HEK293T (cell line): ENCODE data around the gene CST9L.

ENCODE experiments used
- CTCF ChIA-PET: fragments of 350-600 bp; formaldehyde crosslinking; extraction: SDS; loops from one replicate; lab custom pipeline; 2021; ENCODE audit warnings: antibody characterized with exemption, inconsistent platforms; lab: Yijun Ruan, JAX
- POLR2A ChIA-PET: fragments of 350-600 bp; formaldehyde crosslinking; extraction: SDS; loops from one replicate; lab custom pipeline; 2020; ENCODE audit warnings: antibody characterized with exemption, inconsistent platforms; lab: Yijun Ruan, JAX
- DNase-seq: peaks from one replicate; pipeline ENCODE4 v3.0.0; 2012; ENCODE audit warnings: mixed read lengths; ENCODE audit errors: extremely low spot score
- ARNT ChIP-seq: fragments of 450-650 bp; IDR thresholded peaks from 2 replicates; pipeline ENCODE4 v1.6.1; 2017; ENCODE audit warnings: mild to moderate bottlenecking
- BHLHE40 ChIP-seq: fragments of 450-650 bp; IDR thresholded peaks from 2 replicates; pipeline ENCODE4 v1.6.1; 2016; ENCODE audit warnings: mild to moderate bottlenecking, moderate library complexity, borderline replicate concordance
- CTBP1 ChIP-seq: fragments of 450-650 bp; IDR thresholded peaks from 2 replicates; pipeline ENCODE4 v1.6.1; 2016; ENCODE audit warnings: borderline replicate concordance
- ELF4 ChIP-seq: fragments of 450-650 bp; IDR thresholded peaks from 2 replicates; pipeline ENCODE4 v1.6.1; 2017; ENCODE audit warnings: antibody characterized with exemption
- FOXA1 ChIP-seq: fragments of 450-650 bp; IDR thresholded peaks from 2 replicates; pipeline ENCODE4 v1.6.1; 2016; ENCODE audit warnings: mild to moderate bottlenecking
- FOXK2 ChIP-seq: fragments of 450-650 bp; IDR thresholded peaks from 2 replicates; pipeline ENCODE4 v1.6.1; 2016; ENCODE audit warnings: mild to moderate bottlenecking
- FOXM1 ChIP-seq: fragments of 450-650 bp; IDR thresholded peaks from 2 replicates; pipeline ENCODE4 v1.6.1; 2017; ENCODE audit warnings: mild to moderate bottlenecking, borderline replicate concordance
- HDGF ChIP-seq: fragments of 450-650 bp; IDR thresholded peaks from 2 replicates; pipeline ENCODE4 v1.6.1; 2017; ENCODE audit warnings: antibody characterized with exemption, borderline replicate concordance
- L3MBTL2 ChIP-seq: fragments of 450-650 bp; conservative IDR thresholded peaks from 2 replicates; pipeline ENCODE4 v1.6.1; 2016; ENCODE audit warnings: mild to moderate bottlenecking
- LEF1 ChIP-seq: fragments of 450-650 bp; IDR thresholded peaks from 2 replicates; pipeline ENCODE4 v1.6.1; 2017; ENCODE audit warnings: mild to moderate bottlenecking, borderline replicate concordance
- NFRKB ChIP-seq: fragments of 450-650 bp; IDR thresholded peaks from 2 replicates; pipeline ENCODE4 v1.6.1; 2016; ENCODE audit warnings: mild to moderate bottlenecking, moderate library complexity
- PKNOX1 ChIP-seq: fragments of 450-650 bp; IDR thresholded peaks from 2 replicates; pipeline ENCODE4 v1.6.1; 2016
- SP1 ChIP-seq: fragments of 450-650 bp; IDR thresholded peaks from 2 replicates; pipeline ENCODE4 v1.6.1; 2017
- SUZ12 ChIP-seq: fragments of 450-650 bp; IDR thresholded peaks from 2 replicates; pipeline ENCODE4 v1.6.1; 2016; ENCODE audit warnings: mild to moderate bottlenecking
- TARDBP ChIP-seq: fragments of 450-650 bp; IDR thresholded peaks from 2 replicates; pipeline ENCODE4 v1.6.1; 2016
- ZNF384 ChIP-seq: fragments of 450-650 bp; IDR thresholded peaks from 2 replicates; pipeline ENCODE4 v1.6.1; 2016

Gene CST9L

GRCh38 chr20:23554401-23554800 lies 13.9 kb downstream of the CST9L start:
- POLR2A ChIA-PET, result no interaction called here
- TF ChIP-seq L3MBTL2 (no peak), SUZ12 (no peak), ARNT (no peak), HDGF (no peak)
- DNase-seq, result no peak
- CTCF ChIA-PET, result no interaction called here

- ChIA-PET POLR2A (no interaction called here), CTCF (no interaction called here)
- DNase-seq, result no peak
- TF ChIP-seq NFRKB (no peak), HDGF (no peak), LEF1 (no peak), TARDBP (no peak), CTBP1 (no peak), FOXA1 (no peak), L3MBTL2 (no peak), SP1 (no peak), ZNF384 (no peak), SUZ12 (no peak)
Observed at GRCh38 chr20:23551786-23552185, 16.5 kb downstream of the CST9L start.

GRCh38 chr20:23551383-23551782 lies 16.9 kb downstream of the CST9L start:
- DNase-seq, result no peak
- POLR2A ChIA-PET, result no interaction called here
- CTCF ChIA-PET, result no interaction called here
- TF ChIP-seq SP1 (no peak), TARDBP (no peak), ZNF384 (no peak), PKNOX1 (no peak), NFRKB (no peak), CTBP1 (no peak), FOXK2 (no peak), LEF1 (no peak), ELF4 (no peak), SUZ12 (no peak), BHLHE40 (no peak), FOXM1 (no peak), HDGF (no peak), L3MBTL2 (no peak)

- no peak for DNase-seq
- no peak for TF ChIP-seq ZNF384
- no peak for TF ChIP-seq NFRKB
- TF ChIP-seq LEF1, result no peak
- no peak for TF ChIP-seq BHLHE40
- POLR2A ChIA-PET, result no interaction called here
- CTCF ChIA-PET, result no interaction called here
Observed at GRCh38 chr20:23550227-23550626, 18.1 kb downstream of the CST9L start.

GRCh38 chr20:23548408-23548807 lies 19.9 kb downstream of the CST9L start:
- CTCF ChIA-PET, result no interaction called here

GRCh38 chr20:23547613-23548012 lies 20.7 kb downstream of the CST9L start:
- no peak for DNase-seq
- ChIA-PET CTCF (no interaction called here), POLR2A (no interaction called here)
- no peak for TF ChIP-seq PKNOX1
- TF ChIP-seq FOXA1, result no peak
- no peak for TF ChIP-seq FOXK2
- TF ChIP-seq SP1, result no peak
- TF ChIP-seq FOXM1, result no peak
- TF ChIP-seq HDGF, result no peak

More at GRCh38 chr20:23548408-23548807, 19.9 kb downstream of the CST9L start:
- POLR2A ChIA-PET, result no interaction called here
- TF ChIP-seq FOXM1, result no peak
- TF ChIP-seq ZNF384, result no peak
- no peak for TF ChIP-seq BHLHE40
- TF ChIP-seq FOXA1, result no peak
- TF ChIP-seq NFRKB, result no peak
- TF ChIP-seq CTBP1, result no peak
- no peak for TF ChIP-seq L3MBTL2
- no peak for DNase-seq

GRCh38 chr20:23546435-23547144 lies 21.7 kb downstream of the CST9L start:
- POLR2A ChIA-PET, result no interaction called here
- TF ChIP-seq SUZ12, result no peak
- no peak for TF ChIP-seq FOXM1
- TF ChIP-seq FOXA1, result no peak
- no peak for TF ChIP-seq LEF1
- TF ChIP-seq NFRKB, result no peak
- TF ChIP-seq ELF4, result no peak
- no peak for DNase-seq
- CTCF ChIA-PET, result no interaction called here

- no peak for TF ChIP-seq FOXK2
- TF ChIP-seq BHLHE40, result no peak
- no peak for TF ChIP-seq ELF4
- TF ChIP-seq L3MBTL2, result no peak
- no peak for TF ChIP-seq HDGF
- no peak for TF ChIP-seq PKNOX1
- no peak for TF ChIP-seq CTBP1
- TF ChIP-seq LEF1, result no peak
- no peak for TF ChIP-seq SP1
- TF ChIP-seq SUZ12, result no peak
- no peak for TF ChIP-seq FOXA1
- no peak for TF ChIP-seq ZNF384
- no peak for TF ChIP-seq FOXM1
- no peak for TF ChIP-seq TARDBP
- ChIA-PET POLR2A (no interaction called here), CTCF (no interaction called here)
- DNase-seq, result no peak
Observed at GRCh38 chr20:23544133-23544532, 24.2 kb downstream of the CST9L start.
